Panc1 (cell line): Measurements from ENCODE around the gene HSD17B10. TPM values are rescaled to one million over a fixed set of nuclear protein-coding genes. Genes with fewer than 3 reads are reported as not detected.

Experiments
- ATAC-seq: fragments of 200-7000 bp; cut with Tn5 transposase; 2 replicates; pipeline ENCODE4 v1.9.1; 2020; ENCODE audit warnings: mild to moderate bottlenecking, moderate library complexity
- BruUV-seq: library from RNA; stranded (reverse); fragments of 400-500 nt; replicated peaks from 2 replicates; lab custom pipeline; 2021; lab: Mats Ljungman, UMichigan
- CTCF ChIA-PET: fragments of 300-600 bp; sonication (Branson Sonifier 250); formaldehyde crosslinking; loops from one replicate; lab custom pipeline; 2022; ENCODE audit warnings: antibody characterized with exemption; lab: Charles Lee
- POLR2A ChIA-PET: fragments of 300-600 bp; sonication (Branson Sonifier 250); formaldehyde crosslinking; loops from one replicate; lab custom pipeline; 2022; ENCODE audit warnings: antibody characterized with exemption; lab: Charles Lee
- DNase-seq: peaks from one replicate; pipeline ENCODE4 v3.0.0-alpha.2; 2010; ENCODE audit warnings: low read depth, low spot score
- H3K27ac ChIP-seq: 2 replicates; pipeline ENCODE4 v1.5.1; 2011; ENCODE audit warnings: mild to moderate bottlenecking, low read length, inconsistent platforms
- H3K27me3 ChIP-seq: fragments of 200-500 bp; sonication (Bioruptor generic); 2 replicates; pipeline ENCODE4 v1.6.0; 2014; ENCODE audit warnings: low read length, inconsistent platforms; ENCODE audit not compliant: control insufficient read depth, insufficient read depth
- H3K36me3 ChIP-seq: fragments of 200-500 bp; sonication (Bioruptor generic); 2 replicates; pipeline ENCODE4 v1.5.1; 2014; ENCODE audit warnings: inconsistent platforms, mild to moderate bottlenecking, low read length, moderate library complexity; ENCODE audit not compliant: control insufficient read depth, insufficient read depth
- H3K4me1 ChIP-seq: 2 replicates; pipeline ENCODE4 v1.5.1; 2011; ENCODE audit warnings: inconsistent platforms, mild to moderate bottlenecking, low read length, moderate library complexity; ENCODE audit not compliant: control insufficient read depth, insufficient read depth
- H3K4me3 ChIP-seq, 2 experiments: 2 replicates each; pipeline ENCODE4 v1.5.1; 2011 to 2012; ENCODE audit warnings: low read depth in 2 of 2, low read length in 2 of 2, mild to moderate bottlenecking in 2 of 2, inconsistent platforms in 1 of 2, moderate library complexity in 1 of 2
- H3K9me3 ChIP-seq: fragments of 200-500 bp; sonication (Bioruptor generic); 2 replicates; pipeline ENCODE4 v1.5.1; 2014; ENCODE audit warnings: low read depth, mild to moderate bottlenecking, inconsistent platforms, low read length, moderate library complexity; ENCODE audit not compliant: control insufficient read depth, insufficient read depth
- CTCF ChIP-seq: fragments of 450-650 bp; IDR thresholded peaks from 2 replicates; pipeline ENCODE4 v1.5.1; 2017; ENCODE audit warnings: mild to moderate bottlenecking
- POLR2AphosphoS5 ChIP-seq: IDR thresholded peaks from 2 replicates; pipeline ENCODE4 v1.6.1; 2012; ENCODE audit warnings: mild to moderate bottlenecking, low read depth, low read length, moderate library complexity
- REST ChIP-seq, 2 experiments: IDR thresholded peaks; 2 replicates each; pipeline ENCODE4 v1.6.1; 2011 to 2012; ENCODE audit warnings: low read depth in 2 of 2, control low read depth in 1 of 2, low read length in 1 of 2, mild to moderate bottlenecking in 1 of 2, moderate library complexity in 1 of 2; ENCODE audit not compliant: insufficient read depth in 1 of 2
- SIN3A ChIP-seq: IDR thresholded peaks from 2 replicates; pipeline ENCODE4 v1.6.1; 2012; ENCODE audit warnings: low read depth, mild to moderate bottlenecking, low read length, moderate library complexity, borderline replicate concordance; ENCODE audit not compliant: insufficient read depth
- TCF7L2 ChIP-seq: IDR thresholded peaks from 2 replicates; pipeline ENCODE4 v1.6.1; 2011; ENCODE audit warnings: mild to moderate bottlenecking, low read depth, low read length, inconsistent platforms
- in situ Hi-C: cut with HindIII; loops from 2 replicates; pipeline ENCODE4 v1.10.0; 2016; ENCODE audit warnings: low sequenced_read_pairs, low pct_unique_long_range_greater_than_20kb
- intact Hi-C: fragments of 100-400 bp; cut with micrococcal nuclease; formaldehyde crosslinking; loops from one replicate; pipeline ENCODE4 v1.10.0; 2022; ENCODE audit not compliant: unreplicated experiment
- total RNA-seq: library from RNA; stranded (reverse); gene quantifications from one replicate; pipeline ENCODE4 v1.2.1, GENCODE V29; 2021; ENCODE audit not compliant: unreplicated experiment

Gene HSD17B10
- total RNA-seq, 1 experiment from 2014 or later = 216 TPM

GRCh38 chrX:53447441-53447840 lies 13.3 kb upstream of the HSD17B10 start:
- Histone ChIP-seq H3K9me3 (no peaks in the 10 kb centered on the region), H3K4me1 (no peaks in the 10 kb centered on the region), H3K27ac (no peak overlapping the region), H3K36me3 (no peaks in the 10 kb centered on the region), H3K27me3 (no peaks in the 10 kb centered on the region), H3K4me3 (no peak overlapping the region)
- CTCF ChIA-PET = interaction anchor here (1.0 kb wide), 1 partner anchor 18 kb away, joined by 3 read pairs; no protein-coding TSS in a partner anchor
- TF ChIP-seq CTCF = no peak
- in situ Hi-C loops (no loop called here), intact Hi-C loops (no loop called here)
- no peak for DNase-seq
- POLR2A ChIA-PET = no interaction called here
- ATAC-seq = no peak
- BruUV-seq = no TSS peak

- Histone ChIP-seq H3K4me1 (no peaks in the 10 kb centered on the region; the same call in 1 of the 2 replicates), H3K27ac (no peak overlapping the region), H3K9me3 (no peaks in the 10 kb centered on the region), H3K4me3 (no peak overlapping the region), H3K27me3 (no peaks in the 10 kb centered on the region), H3K36me3 (no peaks in the 10 kb centered on the region)
- ATAC-seq (peak; percentile 55; the same call in 1 of the 2 replicates), DNase-seq (no peak)
- ChIA-PET CTCF (interaction anchor here (0.7 to 1.4 kb wide), 6 partner anchors 36 to 163 kb away, joined by 3 to 4 read pairs (median 3); no protein-coding TSS in a partner anchor), POLR2A (no interaction called here)
- intact Hi-C loops = no loop called here
- TF ChIP-seq POLR2AphosphoS5 = no peak
- peak; percentile 81 for TF ChIP-seq CTCF
- TF ChIP-seq SIN3A = no peak
- TF ChIP-seq TCF7L2 = no peak
- TF ChIP-seq REST (IDR thresholded peaks at IDR 0.05; ENCODE audit: insufficient read depth in 1 of 2, low read depth in 2 of 2, low read length in 1 of 2) = no peak
- BruUV-seq = no TSS peak
- in situ Hi-C loops = no loop called here
Measured at GRCh38 chrX:53445977-53446376, 11.8 kb upstream of the HSD17B10 start.
